Lower leg skin (tissue), 4 donors: ENCODE measurements around the gene GRAMD4. TPM values are rescaled to one million over a fixed set of nuclear protein-coding genes. Genes with fewer than 3 reads are reported as not detected.

Source experiments
- DNase-seq, 2 donors: peaks; one replicate each; pipeline ENCODE4 v3.0.0-alpha.2; 2019; ENCODE audit warnings: low spot score in 2 of 2
- H3K4me3 ChIP-seq: fragments of 200-600 bp; sonication (generic); 2 replicates; pipeline ENCODE4 v1.5.1; 2017; ENCODE audit warnings: mild to moderate bottlenecking, low read depth; ENCODE audit not compliant: poor library complexity, severe bottlenecking
- POLR2A ChIP-seq, 2 donors: fragments of 450-650 bp; IDR thresholded peaks; one replicate each; pipeline ENCODE4 v1.6.1; 2016 to 2017; ENCODE audit warnings: antibody characterized with exemption in 2 of 2, mild to moderate bottlenecking in 1 of 2, moderate library complexity in 1 of 2
- WGBS, 2 donors: methylation state at CpG; one replicate each; pipeline ENCODE4 v1.1.5; 2018; 5-methylcytosine and 5-hydroxymethylcytosine counted together
- intact Hi-C: fragments of 100-400 bp; cut with DNase I; formaldehyde crosslinking; loops from one replicate; pipeline ENCODE4 v1.15.0; 2023; ENCODE audit warnings: low total_unique reads
- total RNA-seq, 4 donors: library from RNA; depleted of rRNA; stranded (reverse); fragments of >200 nt; gene quantifications; one replicate each; pipeline ENCODE4 v1.1.0, GENCODE V29; 2016
- TF ChIP-seq, protein P1 (sequence below), 3 donors: fragments of 450-650 bp; IDR thresholded peaks; one replicate each; pipeline ENCODE4 v1.5.1; 2016; ENCODE audit warnings: antibody characterized with exemption in 3 of 3, mild to moderate bottlenecking in 3 of 3, moderate library complexity in 2 of 3

Gene GRAMD4
- total RNA-seq, 4 donors from 2014 or later = 78.7 to 136 (median 117) TPM

DNA sequence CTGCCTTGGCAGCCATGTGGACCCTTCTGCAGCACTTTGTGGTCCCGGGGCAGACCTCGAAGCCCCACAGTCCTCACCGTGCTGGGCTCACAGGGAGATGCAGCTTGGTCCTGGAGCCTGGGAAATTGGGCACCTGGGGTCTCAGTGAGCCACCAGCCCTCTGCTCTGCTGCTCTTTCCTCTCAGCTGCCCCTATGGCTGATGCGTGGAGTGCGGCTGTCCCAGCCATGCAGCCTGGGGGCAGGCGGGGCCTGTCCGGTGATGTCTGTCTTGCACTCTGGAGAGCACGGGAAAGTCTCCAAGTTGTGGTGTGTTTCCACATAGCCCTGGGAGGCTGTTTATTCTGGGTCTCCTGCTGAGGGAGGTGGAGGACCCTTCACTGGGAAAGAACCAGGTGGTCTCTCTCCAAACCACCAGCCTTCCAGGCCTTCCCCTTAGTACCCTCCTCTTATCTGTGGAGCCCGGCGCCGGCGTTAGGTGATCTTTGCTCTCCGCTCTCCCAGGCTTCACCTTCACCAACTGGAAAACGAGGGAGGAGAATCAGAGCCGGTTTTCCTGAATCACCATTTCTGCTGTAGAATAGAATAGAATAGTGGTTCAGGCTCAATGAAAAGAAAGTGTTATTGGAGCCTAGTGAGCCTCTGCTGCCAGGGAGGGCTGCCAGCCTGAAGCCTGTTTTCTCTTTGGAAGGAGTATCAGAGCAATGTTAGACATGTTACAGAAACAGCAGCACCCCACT is 41.2 kb upstream of the GRAMD4 start:
- TF ChIP-seq, protein P1, sequence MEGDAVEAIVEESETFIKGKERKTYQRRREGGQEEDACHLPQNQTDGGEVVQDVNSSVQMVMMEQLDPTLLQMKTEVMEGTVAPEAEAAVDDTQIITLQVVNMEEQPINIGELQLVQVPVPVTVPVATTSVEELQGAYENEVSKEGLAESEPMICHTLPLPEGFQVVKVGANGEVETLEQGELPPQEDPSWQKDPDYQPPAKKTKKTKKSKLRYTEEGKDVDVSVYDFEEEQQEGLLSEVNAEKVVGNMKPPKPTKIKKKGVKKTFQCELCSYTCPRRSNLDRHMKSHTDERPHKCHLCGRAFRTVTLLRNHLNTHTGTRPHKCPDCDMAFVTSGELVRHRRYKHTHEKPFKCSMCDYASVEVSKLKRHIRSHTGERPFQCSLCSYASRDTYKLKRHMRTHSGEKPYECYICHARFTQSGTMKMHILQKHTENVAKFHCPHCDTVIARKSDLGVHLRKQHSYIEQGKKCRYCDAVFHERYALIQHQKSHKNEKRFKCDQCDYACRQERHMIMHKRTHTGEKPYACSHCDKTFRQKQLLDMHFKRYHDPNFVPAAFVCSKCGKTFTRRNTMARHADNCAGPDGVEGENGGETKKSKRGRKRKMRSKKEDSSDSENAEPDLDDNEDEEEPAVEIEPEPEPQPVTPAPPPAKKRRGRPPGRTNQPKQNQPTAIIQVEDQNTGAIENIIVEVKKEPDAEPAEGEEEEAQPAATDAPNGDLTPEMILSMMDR (IDR thresholded peaks at IDR 0.05) = no peak
- H3K4me3 ChIP-seq = no peak overlapping the region
- intact Hi-C loops = no loop called here
- DNase-seq = no peak
- WGBS, 2 donors = 22 to 54% methylated on average over 14 to 15 of the region's 15 CpGs

DNA sequence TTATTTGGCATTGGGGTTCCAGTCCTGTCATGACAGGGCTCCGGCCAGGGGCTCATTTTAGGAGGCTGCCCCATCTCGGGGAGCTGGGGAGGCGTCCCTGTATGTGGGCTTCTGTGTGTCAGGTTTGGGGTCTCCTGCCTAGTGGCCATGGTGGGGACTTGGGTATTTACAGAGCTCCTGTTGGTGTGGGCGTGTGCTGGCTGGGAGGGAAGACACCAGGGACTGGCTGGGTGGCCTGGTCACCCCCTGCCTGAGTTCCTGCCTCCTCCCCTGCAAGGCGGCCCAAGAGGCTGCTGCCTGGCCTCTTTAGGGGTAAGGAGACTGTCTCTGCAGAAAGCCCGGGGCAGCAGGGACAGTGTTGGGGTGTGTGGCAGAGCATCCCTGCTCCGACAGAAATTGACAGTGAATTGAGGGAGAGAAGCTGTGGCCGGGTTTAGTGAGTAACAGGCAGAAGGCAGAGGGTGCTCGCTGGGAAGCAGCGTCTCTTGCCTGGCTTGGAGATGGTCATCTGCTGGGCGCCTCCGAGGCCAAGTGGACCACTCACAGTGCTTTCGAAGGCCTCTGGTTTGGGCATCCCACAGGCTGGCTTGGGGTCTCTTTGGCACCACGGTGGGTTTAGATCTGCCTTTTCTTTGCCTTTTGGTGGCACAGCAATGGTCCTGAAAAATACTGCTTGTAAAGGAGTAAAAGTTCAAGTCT is 40.3 kb upstream of the GRAMD4 start:
- WGBS, 2 donors = 77 to 82% methylated on average over 14 of the region's 14 CpGs
- intact Hi-C loops = no loop called here
- TF ChIP-seq, protein P1 (IDR thresholded peaks at IDR 0.05) = no peak
- TF ChIP-seq POLR2A (IDR thresholded peaks at IDR 0.05) = no peak
- H3K4me3 ChIP-seq = no peak overlapping the region
- DNase-seq = peak in 1 of 2 donors; percentile 84

DNA sequence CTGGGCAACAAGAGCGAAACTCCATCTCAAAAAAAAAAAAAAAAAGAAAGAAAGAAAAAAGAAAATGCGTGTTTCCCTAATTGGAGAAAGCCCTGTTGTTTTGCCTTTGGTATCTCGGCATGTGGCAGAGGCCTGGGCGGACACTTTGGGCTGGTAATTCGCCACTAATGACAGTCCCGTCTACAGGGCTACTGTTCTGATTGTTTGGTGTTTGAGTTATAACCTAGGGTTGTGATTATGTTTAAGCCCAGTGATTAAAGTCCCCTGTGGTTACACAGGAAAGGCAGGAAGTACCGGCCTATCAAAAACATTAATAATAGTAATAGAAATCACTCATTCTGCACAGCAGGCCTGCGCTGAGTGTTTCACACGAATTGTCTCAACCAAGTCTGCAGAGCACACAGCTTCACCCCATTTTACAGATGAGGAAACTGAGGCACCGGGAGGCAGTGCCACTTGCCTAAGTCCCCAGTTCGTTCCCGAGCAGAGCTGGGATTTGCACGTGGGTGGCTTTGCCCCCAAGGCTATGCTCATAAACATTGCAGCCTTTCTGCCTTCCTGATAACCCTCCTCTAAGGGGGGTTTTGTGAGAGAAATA is 39.1 kb upstream of the GRAMD4 start:
- intact Hi-C loops = no loop called here
- H3K4me3 ChIP-seq = no peak overlapping the region
- no peak for TF ChIP-seq POLR2A (IDR thresholded peaks at IDR 0.05)
- peak in 1 of 2 donors; percentile 59 for DNase-seq
- 62 to 79% methylated on average over 13 of the region's 13 CpGs for WGBS, 2 donors

DNA sequence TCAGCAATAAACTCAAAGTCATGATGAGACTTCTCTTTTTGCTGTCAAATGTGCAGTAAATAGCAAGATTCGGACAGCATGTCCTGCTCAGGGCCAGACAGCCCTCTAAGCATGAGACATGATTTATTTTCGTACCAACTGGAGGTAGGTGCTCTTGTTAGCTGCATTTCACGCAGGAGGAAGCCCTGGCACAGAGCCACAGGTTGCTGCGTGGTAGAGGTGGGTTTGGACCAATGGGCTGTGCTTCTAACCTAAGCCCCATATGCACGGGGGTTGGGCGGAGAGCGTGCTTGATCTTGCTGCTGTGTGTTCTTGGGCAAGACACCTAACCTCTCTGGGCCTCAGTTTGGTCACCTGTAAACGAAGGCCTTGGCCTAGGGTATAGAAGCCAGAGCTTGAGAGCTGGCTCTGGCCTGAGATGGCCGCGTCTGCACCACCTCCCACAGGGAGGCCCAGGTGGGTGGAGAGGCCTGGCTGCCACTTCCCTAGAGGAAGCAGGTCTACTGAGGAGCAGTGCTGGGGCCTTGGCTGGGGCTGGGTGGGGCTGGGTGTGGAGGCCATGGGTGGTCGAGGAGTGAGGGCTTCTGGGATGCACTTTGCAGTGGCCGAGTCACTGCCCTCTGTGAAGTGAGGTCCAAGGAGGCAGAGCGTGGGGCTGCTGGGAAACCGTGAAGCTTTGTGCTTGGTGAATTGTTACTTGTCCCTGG is 38.5 kb upstream of the GRAMD4 start:
- WGBS, 2 donors = 81 to 83% methylated on average over 14 of the region's 14 CpGs
- DNase-seq = peak in 1 of 2 donors; percentile 81
- intact Hi-C loops = no loop called here
- no peak overlapping the region for H3K4me3 ChIP-seq
- TF ChIP-seq POLR2A (IDR thresholded peaks at IDR 0.05) = no peak
- TF ChIP-seq, protein P1 (IDR thresholded peaks at IDR 0.05) = no peak

DNA sequence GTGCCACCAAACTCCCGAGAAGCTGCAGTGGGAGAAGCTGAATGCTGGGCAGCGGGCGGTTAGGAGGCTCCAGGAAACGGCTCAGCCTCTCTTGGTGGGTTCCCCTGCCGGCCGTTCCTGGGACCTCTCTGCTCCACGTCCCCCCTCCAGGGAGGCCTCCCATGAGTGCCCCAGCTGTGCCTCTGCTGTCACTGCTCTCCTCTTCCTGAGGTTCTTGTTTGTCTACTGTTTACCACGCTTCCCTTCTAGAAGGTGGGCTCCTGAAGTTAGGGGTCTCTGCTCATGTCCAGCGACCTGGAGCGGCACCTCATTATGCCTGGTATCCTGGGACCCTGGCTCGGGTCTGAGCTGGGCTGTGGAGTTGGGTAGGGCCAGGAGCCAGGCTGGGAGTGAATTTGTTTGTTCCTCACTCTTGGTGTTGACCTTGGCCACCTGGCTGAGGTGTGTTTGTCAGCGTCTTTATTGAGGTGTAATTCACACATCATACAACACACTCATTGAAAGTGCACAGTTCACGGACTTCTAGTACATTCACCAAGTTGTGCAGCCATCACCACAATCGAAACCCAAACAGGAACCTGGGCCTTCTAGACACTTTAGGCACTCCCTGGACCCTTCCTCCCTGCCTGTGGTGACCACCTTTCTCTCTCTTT is 37.8 kb upstream of the GRAMD4 start:
- no peak for DNase-seq
- no peak overlapping the region for H3K4me3 ChIP-seq
- intact Hi-C loops = no loop called here
- WGBS, 2 donors = 87 to 94% methylated on average over 14 of the region's 14 CpGs
- no peak for TF ChIP-seq POLR2A (IDR thresholded peaks at IDR 0.05)
- TF ChIP-seq, protein P1 (IDR thresholded peaks at IDR 0.05) = no peak
